Osteoblast (primary cell): ENCODE data around the gene FAM222B. TPM values are rescaled to one million over a fixed set of nuclear protein-coding genes. Genes with fewer than 3 reads are reported as not detected.
A peak's percentile ranks its signal among the peaks of the same experiment; 100 is the strongest.

ENCODE experiments used
- DNase-seq: peaks from one replicate; pipeline ENCODE4 v3.0.0; 2011; ENCODE audit warnings: low spot score, mixed read lengths; ENCODE audit not compliant: insufficient read length; ENCODE audit errors: missing footprints
- H2AFZ ChIP-seq: 2 replicates; pipeline ENCODE4 v1.6.0; 2011; ENCODE audit warnings: mild to moderate bottlenecking, low read length
- H3K27ac ChIP-seq: 2 replicates; pipeline ENCODE4 v1.5.1; 2011; ENCODE audit warnings: mild to moderate bottlenecking, low read depth, low read length, moderate library complexity
- H3K27me3 ChIP-seq: 2 replicates; pipeline ENCODE4 v1.6.0; 2012; ENCODE audit warnings: mild to moderate bottlenecking, control low read depth, inconsistent platforms, low read length, moderate library complexity; ENCODE audit not compliant: insufficient read depth
- H3K36me3 ChIP-seq: 2 replicates; pipeline ENCODE4 v1.5.1; 2011; ENCODE audit warnings: mild to moderate bottlenecking, low read length, control low read depth, moderate library complexity; ENCODE audit not compliant: insufficient read depth
- H3K4me1 ChIP-seq: 2 replicates; pipeline ENCODE4 v1.5.1; 2011; ENCODE audit warnings: mild to moderate bottlenecking, low read length, control low read depth, moderate library complexity; ENCODE audit not compliant: insufficient read depth
- H3K4me2 ChIP-seq: 2 replicates; pipeline ENCODE4 v1.6.0; 2011; ENCODE audit warnings: mild to moderate bottlenecking, low read length; ENCODE audit not compliant: insufficient read depth
- H3K4me3 ChIP-seq: fragments of 200-600 bp; sonication (generic); 3 replicates; pipeline ENCODE4 v1.5.1; 2012; ENCODE audit warnings: mild to moderate bottlenecking, low read length, inconsistent platforms; ENCODE audit not compliant: insufficient read depth
- H3K79me2 ChIP-seq: 2 replicates; pipeline ENCODE4 v1.6.0; 2012; ENCODE audit warnings: mild to moderate bottlenecking, low read length, control low read depth, inconsistent platforms; ENCODE audit not compliant: insufficient read depth
- H3K9me3 ChIP-seq: 2 replicates; pipeline ENCODE4 v1.5.1; 2011; ENCODE audit warnings: low read depth, low read length, control low read depth
- H4K20me1 ChIP-seq: 2 replicates; pipeline ENCODE4 v1.6.0; 2012; ENCODE audit warnings: mild to moderate bottlenecking, low read length, control low read depth; ENCODE audit not compliant: insufficient read depth
- CTCF ChIP-seq: IDR thresholded peaks from 2 replicates; pipeline ENCODE4 v1.5.1; 2011; ENCODE audit warnings: mild to moderate bottlenecking, low read depth, low read length, moderate library complexity; ENCODE audit errors: extremely low read depth
- total RNA-seq: library from RNA; depleted of rRNA; stranded (reverse); fragments of >200 nt; gene quantifications from 2 replicates; pipeline ENCODE4 v1.2.3, GENCODE V29; 2012

Gene FAM222B
- total RNA-seq, 1 donor: 5.1 TPM

- H3K4me2 ChIP-seq: no peak overlapping the region
- H3K27ac ChIP-seq: no peak overlapping the region
- DNase-seq: peak; percentile 42
- no peak overlapping the region for H3K4me3 ChIP-seq
- no peak overlapping the region for H2AFZ ChIP-seq
- peaks cover 31% of the 10 kb centered on the region for H4K20me1 ChIP-seq
- H3K9me3 ChIP-seq: no peaks in the 10 kb centered on the region
- TF ChIP-seq CTCF: no peak
- peaks cover 8% of the 10 kb centered on the region for H3K79me2 ChIP-seq
- H3K4me1 ChIP-seq: peaks cover 9% of the 10 kb centered on the region
- peaks cover 37% of the 10 kb centered on the region for H3K36me3 ChIP-seq
- no peaks in the 10 kb centered on the region for H3K27me3 ChIP-seq
These were observed 83.2 kb downstream of the FAM222B start for GRCh38 chr17:28759256-28759865.

GRCh38 chr17:28758411-28759121, 84.0 kb downstream of the FAM222B start:
- Histone ChIP-seq H3K4me3 (no peak overlapping the region), H4K20me1 (peaks cover 30% of the 10 kb centered on the region), H2AFZ (no peak overlapping the region), H3K4me1 (peaks cover 9% of the 10 kb centered on the region), H3K9me3 (no peaks in the 10 kb centered on the region), H3K4me2 (no peak overlapping the region), H3K36me3 (peaks cover 37% of the 10 kb centered on the region), H3K27ac (no peak overlapping the region), H3K79me2 (peaks cover 8% of the 10 kb centered on the region), H3K27me3 (no peaks in the 10 kb centered on the region)
- TF ChIP-seq CTCF: no peak
- peak; percentile 15 for DNase-seq

- peak; percentile 26 for DNase-seq
- no peak overlapping the region for H3K27ac ChIP-seq
- TF ChIP-seq CTCF: no peak
- H3K27me3 ChIP-seq: no peaks in the 10 kb centered on the region
- H3K36me3 ChIP-seq: peaks cover 48% of the 10 kb centered on the region
- no peak overlapping the region for H2AFZ ChIP-seq
- no peak overlapping the region for H3K4me2 ChIP-seq
- H3K79me2 ChIP-seq: no peaks in the 10 kb centered on the region
- peaks cover 7% of the 10 kb centered on the region for H3K4me1 ChIP-seq
- H3K9me3 ChIP-seq: no peaks in the 10 kb centered on the region
- no peak overlapping the region for H3K4me3 ChIP-seq
- peaks cover 17% of the 10 kb centered on the region for H4K20me1 ChIP-seq
These were observed 86.4 kb downstream of the FAM222B start for GRCh38 chr17:28756049-28756804.

GRCh38 chr17:28755486-28755885, 87.1 kb downstream of the FAM222B start:
- DNase-seq: peak; percentile 88
- peaks cover 6% of the 10 kb centered on the region for H3K79me2 ChIP-seq
- H3K9me3 ChIP-seq: no peaks in the 10 kb centered on the region
- no peak overlapping the region for H3K4me3 ChIP-seq
- H2AFZ ChIP-seq: no peak overlapping the region
- TF ChIP-seq CTCF: no peak
- peaks cover 15% of the 10 kb centered on the region for H4K20me1 ChIP-seq
- H3K4me2 ChIP-seq: no peak overlapping the region
- H3K27ac ChIP-seq: no peak overlapping the region
- peaks cover 56% of the 10 kb centered on the region for H3K36me3 ChIP-seq
- peaks cover 3% of the 10 kb centered on the region for H3K4me1 ChIP-seq
- H3K27me3 ChIP-seq: no peaks in the 10 kb centered on the region
